HG02884 (cell line): ENCODE results near the gene AP1AR.
A peak's percentile ranks its signal among the peaks of the same experiment; 100 is the strongest.

Source experiments
- ATAC-seq: cut with Tn5 transposase; IDR thresholded peaks from one replicate; pipeline ENCODE4 v1.9.1; 2021; ENCODE audit warnings: mild to moderate bottlenecking, moderate library complexity; ENCODE audit not compliant: unreplicated experiment

The AP1AR gene

GRCh38 chr4:112222219-112222955 lies 9.2 kb upstream of the AP1AR start:
- ATAC-seq = no peak

- ATAC-seq = no peak
Measured at GRCh38 chr4:112225157-112225556, 6.4 kb upstream of the AP1AR start.

GRCh38 chr4:112230879-112231778 lies 458 bp upstream of the AP1AR start:
- ATAC-seq = peak; percentile 83

- no peak for ATAC-seq
Measured at GRCh38 chr4:112234952-112235609, 3.5 kb downstream of the AP1AR start.

GRCh38 chr4:112236040-112236439 lies 4.5 kb downstream of the AP1AR start:
- ATAC-seq = no peak

- no peak for ATAC-seq
Measured at GRCh38 chr4:112238833-112239232, 7.2 kb downstream of the AP1AR start.

GRCh38 chr4:112245383-112245782 lies 13.8 kb downstream of the AP1AR start:
- ATAC-seq = no peak

GRCh38 chr4:112247021-112247420 lies 15.4 kb downstream of the AP1AR start:
- no peak for ATAC-seq

GRCh38 chr4:112251019-112251643 lies 19.5 kb downstream of the AP1AR start:
- no peak for ATAC-seq

- no peak for ATAC-seq
Measured at GRCh38 chr4:112252234-112252633, 20.6 kb downstream of the AP1AR start.

- ATAC-seq = peak; percentile 94
Measured at GRCh38 chr4:112253382-112254000, 21.9 kb downstream of the AP1AR start.

- ATAC-seq = no peak
Measured at GRCh38 chr4:112257098-112257497, 25.5 kb downstream of the AP1AR start.

- ATAC-seq = no peak
Measured at GRCh38 chr4:112266823-112267222, 35.2 kb downstream of the AP1AR start.

- ATAC-seq = no peak
Measured at GRCh38 chr4:112270051-112270450, 38.5 kb downstream of the AP1AR start.

GRCh38 chr4:112270640-112271421 lies 39.2 kb downstream of the AP1AR start:
- no peak for ATAC-seq

- ATAC-seq = no peak
Measured at GRCh38 chr4:112272292-112272691, 40.7 kb downstream of the AP1AR start.

- no peak for ATAC-seq
Measured at GRCh38 chr4:112274959-112275358, 43.4 kb downstream of the AP1AR start.

GRCh38 chr4:112276113-112276512 lies 44.5 kb downstream of the AP1AR start:
- no peak for ATAC-seq

GRCh38 chr4:112277220-112277619 lies 45.6 kb downstream of the AP1AR start:
- no peak for ATAC-seq
